Measurements from ENCODE around the gene PRR5L. TPM values are rescaled to one million over a fixed set of nuclear protein-coding genes. Genes with fewer than 3 reads are reported as not detected.
A peak's percentile ranks its signal among the peaks of the same experiment; 100 is the strongest.

The PRR5L gene
- total RNA-seq, 1 donor from 2014 or later = 15.7 TPM

GRCh38 chr11:36452236-36452940 is 156.3 kb downstream of the PRR5L start:
- H3K9ac ChIP-seq (ENCODE audit: low read depth in 1 of 3, low read length in 3 of 3) = no peak overlapping the region
- no peak overlapping the region for H3K27ac ChIP-seq (ENCODE audit: low read depth, low read length)
- H3K36me3 ChIP-seq (ENCODE audit: control insufficient read depth in 3 of 3, insufficient read depth in 3 of 3, low read length in 3 of 3) = peaks cover 0 to 2% (median 0%) of the 10 kb centered on the region in 3 donors
- no peak overlapping the region for H3K4me3 ChIP-seq (ENCODE audit: low read length in 3 of 3)
- no peaks in the 10 kb centered on the region for H3K9me3 ChIP-seq (ENCODE audit: control insufficient read depth in 3 of 3, low read length in 3 of 3)
- H3K27me3 ChIP-seq (ENCODE audit: control insufficient read depth in 3 of 3, insufficient read depth in 3 of 3, low read length in 3 of 3) = no peaks in the 10 kb centered on the region
- H3K4me1 ChIP-seq (ENCODE audit: control insufficient read depth in 3 of 3, insufficient read depth in 3 of 3, low read length in 3 of 3) = peaks cover 24 to 72% (median 37%) of the 10 kb centered on the region in 3 donors

GRCh38 chr11:36452961-36453360 is 156.9 kb downstream of the PRR5L start:
- no peaks in the 10 kb centered on the region for H3K9me3 ChIP-seq (ENCODE audit: control insufficient read depth in 3 of 3, low read length in 3 of 3)
- no peaks in the 10 kb centered on the region for H3K27me3 ChIP-seq (ENCODE audit: control insufficient read depth in 3 of 3, insufficient read depth in 3 of 3, low read length in 3 of 3)
- H3K9ac ChIP-seq (ENCODE audit: low read depth in 1 of 3, low read length in 3 of 3) = no peak overlapping the region
- peaks cover 0 to 2% (median 0%) of the 10 kb centered on the region in 3 donors for H3K36me3 ChIP-seq (ENCODE audit: control insufficient read depth in 3 of 3, insufficient read depth in 3 of 3, low read length in 3 of 3)
- H3K4me3 ChIP-seq (ENCODE audit: low read length in 3 of 3) = no peak overlapping the region
- no peak overlapping the region for H3K27ac ChIP-seq (ENCODE audit: low read depth, low read length)
- peaks cover 24 to 66% (median 37%) of the 10 kb centered on the region in 3 donors for H3K4me1 ChIP-seq (ENCODE audit: control insufficient read depth in 3 of 3, insufficient read depth in 3 of 3, low read length in 3 of 3)

- Histone ChIP-seq H3K27ac (ENCODE audit: low read depth, low read length) (no peak overlapping the region), H3K9me3 (ENCODE audit: control insufficient read depth in 3 of 3, low read length in 3 of 3) (no peaks in the 10 kb centered on the region), H3K9ac (ENCODE audit: low read depth in 1 of 3, low read length in 3 of 3) (no peak overlapping the region), H3K4me1 (ENCODE audit: control insufficient read depth in 3 of 3, insufficient read depth in 3 of 3, low read length in 3 of 3) (peaks cover 24 to 61% (median 34%) of the 10 kb centered on the region in 3 donors), H3K36me3 (ENCODE audit: control insufficient read depth in 3 of 3, insufficient read depth in 3 of 3, low read length in 3 of 3) (peaks cover 0 to 2% (median 0%) of the 10 kb centered on the region in 3 donors), H3K27me3 (ENCODE audit: control insufficient read depth in 3 of 3, insufficient read depth in 3 of 3, low read length in 3 of 3) (no peaks in the 10 kb centered on the region), H3K4me3 (ENCODE audit: low read length in 3 of 3) (no peak overlapping the region)
Measured at GRCh38 chr11:36453678-36454077, 157.6 kb downstream of the PRR5L start.

- Histone ChIP-seq H3K4me3 (ENCODE audit: low read length in 3 of 3) (no peak overlapping the region), H3K27ac (ENCODE audit: low read depth, low read length) (no peak overlapping the region), H3K9ac (ENCODE audit: low read depth in 1 of 3, low read length in 3 of 3) (no peak overlapping the region), H3K9me3 (ENCODE audit: control insufficient read depth in 3 of 3, low read length in 3 of 3) (no peaks in the 10 kb centered on the region), H3K27me3 (ENCODE audit: control insufficient read depth in 3 of 3, insufficient read depth in 3 of 3, low read length in 3 of 3) (no peaks in the 10 kb centered on the region), H3K36me3 (ENCODE audit: control insufficient read depth in 3 of 3, insufficient read depth in 3 of 3, low read length in 3 of 3) (peaks cover 0 to 2% (median 0%) of the 10 kb centered on the region in 3 donors), H3K4me1 (ENCODE audit: control insufficient read depth in 3 of 3, insufficient read depth in 3 of 3, low read length in 3 of 3) (peaks cover 24 to 57% (median 34%) of the 10 kb centered on the region in 3 donors)
Measured at GRCh38 chr11:36454551-36454940, 158.5 kb downstream of the PRR5L start.

- peak overlapping the region; percentile 81 for H3K27ac ChIP-seq (ENCODE audit: low read depth, low read length)
- H3K36me3 ChIP-seq (ENCODE audit: control insufficient read depth in 3 of 3, insufficient read depth in 3 of 3, low read length in 3 of 3) = peaks cover 0 to 2% (median 0%) of the 10 kb centered on the region in 3 donors
- H3K9ac ChIP-seq (ENCODE audit: low read depth in 1 of 3, low read length in 3 of 3) = peak overlapping the region in 2 of 3 donors; percentile 45 to 51
- no peaks in the 10 kb centered on the region for H3K27me3 ChIP-seq (ENCODE audit: control insufficient read depth in 3 of 3, insufficient read depth in 3 of 3, low read length in 3 of 3)
- H3K9me3 ChIP-seq (ENCODE audit: control insufficient read depth in 3 of 3, low read length in 3 of 3) = no peaks in the 10 kb centered on the region
- no peak overlapping the region for H3K4me3 ChIP-seq (ENCODE audit: low read length in 3 of 3)
- H3K4me1 ChIP-seq (ENCODE audit: control insufficient read depth in 3 of 3, insufficient read depth in 3 of 3, low read length in 3 of 3) = peaks cover 24 to 52% (median 34%) of the 10 kb centered on the region in 3 donors
Measured at GRCh38 chr11:36454941-36455631, 159.0 kb downstream of the PRR5L start.

GRCh38 chr11:36455658-36456111 is 159.6 kb downstream of the PRR5L start:
- no peaks in the 10 kb centered on the region for H3K9me3 ChIP-seq (ENCODE audit: control insufficient read depth in 3 of 3, low read length in 3 of 3)
- no peak overlapping the region for H3K4me3 ChIP-seq (ENCODE audit: low read length in 3 of 3)
- no peaks in the 10 kb centered on the region for H3K27me3 ChIP-seq (ENCODE audit: control insufficient read depth in 3 of 3, insufficient read depth in 3 of 3, low read length in 3 of 3)
- peaks cover 24 to 52% (median 33%) of the 10 kb centered on the region in 3 donors for H3K4me1 ChIP-seq (ENCODE audit: control insufficient read depth in 3 of 3, insufficient read depth in 3 of 3, low read length in 3 of 3)
- peaks cover 0 to 2% (median 0%) of the 10 kb centered on the region in 3 donors for H3K36me3 ChIP-seq (ENCODE audit: control insufficient read depth in 3 of 3, insufficient read depth in 3 of 3, low read length in 3 of 3)
- peak overlapping the region; percentile 81 for H3K27ac ChIP-seq (ENCODE audit: low read depth, low read length)
- H3K9ac ChIP-seq (ENCODE audit: low read depth in 1 of 3, low read length in 3 of 3) = peak overlapping the region in 2 of 3 donors; percentile 45 to 51

GRCh38 chr11:36456156-36456555 is 160.1 kb downstream of the PRR5L start:
- Histone ChIP-seq H3K36me3 (ENCODE audit: control insufficient read depth in 3 of 3, insufficient read depth in 3 of 3, low read length in 3 of 3) (no peaks in the 10 kb centered on the region), H3K4me1 (ENCODE audit: control insufficient read depth in 3 of 3, insufficient read depth in 3 of 3, low read length in 3 of 3) (peaks cover 24 to 47% (median 29%) of the 10 kb centered on the region in 3 donors), H3K27me3 (ENCODE audit: control insufficient read depth in 3 of 3, insufficient read depth in 3 of 3, low read length in 3 of 3) (no peaks in the 10 kb centered on the region), H3K9me3 (ENCODE audit: control insufficient read depth in 3 of 3, low read length in 3 of 3) (no peaks in the 10 kb centered on the region), H3K4me3 (ENCODE audit: low read length in 3 of 3) (no peak overlapping the region), H3K27ac (ENCODE audit: low read depth, low read length) (peak overlapping the region; percentile 81), H3K9ac (ENCODE audit: low read depth in 1 of 3, low read length in 3 of 3) (peak overlapping the region in 2 of 3 donors; percentile 28 to 51)

GRCh38 chr11:36458129-36458915 is 162.2 kb downstream of the PRR5L start:
- Histone ChIP-seq H3K27ac (ENCODE audit: low read depth, low read length) (no peak overlapping the region), H3K9ac (ENCODE audit: low read depth in 1 of 3, low read length in 3 of 3) (no peak overlapping the region), H3K4me3 (ENCODE audit: low read length in 3 of 3) (no peak overlapping the region), H3K36me3 (ENCODE audit: control insufficient read depth in 3 of 3, insufficient read depth in 3 of 3, low read length in 3 of 3) (no peaks in the 10 kb centered on the region), H3K9me3 (ENCODE audit: control insufficient read depth in 3 of 3, low read length in 3 of 3) (no peaks in the 10 kb centered on the region), H3K27me3 (ENCODE audit: control insufficient read depth in 3 of 3, insufficient read depth in 3 of 3, low read length in 3 of 3) (no peaks in the 10 kb centered on the region), H3K4me1 (ENCODE audit: control insufficient read depth in 3 of 3, insufficient read depth in 3 of 3, low read length in 3 of 3) (peaks cover 21 to 34% (median 27%) of the 10 kb centered on the region in 3 donors)

- H3K9ac ChIP-seq (ENCODE audit: low read depth in 1 of 3, low read length in 3 of 3) = no peak overlapping the region
- H3K9me3 ChIP-seq (ENCODE audit: control insufficient read depth in 3 of 3, low read length in 3 of 3) = no peaks in the 10 kb centered on the region
- peaks cover 21 to 27% (median 21%) of the 10 kb centered on the region in 3 donors for H3K4me1 ChIP-seq (ENCODE audit: control insufficient read depth in 3 of 3, insufficient read depth in 3 of 3, low read length in 3 of 3)
- no peak overlapping the region for H3K27ac ChIP-seq (ENCODE audit: low read depth, low read length)
- H3K27me3 ChIP-seq (ENCODE audit: control insufficient read depth in 3 of 3, insufficient read depth in 3 of 3, low read length in 3 of 3) = no peaks in the 10 kb centered on the region
- no peak overlapping the region for H3K4me3 ChIP-seq (ENCODE audit: low read length in 3 of 3)
- H3K36me3 ChIP-seq (ENCODE audit: control insufficient read depth in 3 of 3, insufficient read depth in 3 of 3, low read length in 3 of 3) = no peaks in the 10 kb centered on the region
Measured at GRCh38 chr11:36459046-36459445, 163.0 kb downstream of the PRR5L start.
